ENCODE measurements around the gene UGT1A5.

- TF ChIP-seq POLR2A (IDR thresholded peaks at IDR 0.05) (no peak), CTCF (IDR thresholded peaks at IDR 0.05) (no peak)
These were observed 87.0 kb downstream of the UGT1A5 start for GRCh38 chr2:233799716-233800115.

All from suprapubic skin (tissue), 3 donors.